IPS-11a (cell line): ENCODE results near the gene KLF6.

Experiments
- H3K4me3 ChIP-seq: one replicate; pipeline ENCODE4 v1.5.1; 2013; ENCODE audit warnings: low read depth, low read length, control low read depth

Gene KLF6

GRCh38 chr10:3775696-3776551 lies 9.1 kb downstream of the KLF6 start:
- no peak overlapping the region for H3K4me3 ChIP-seq

GRCh38 chr10:3774814-3775695 lies 10.0 kb downstream of the KLF6 start:
- H3K4me3 ChIP-seq = no peak overlapping the region

- H3K4me3 ChIP-seq = no peak overlapping the region
These were observed 10.8 kb downstream of the KLF6 start for GRCh38 chr10:3774018-3774813.

- H3K4me3 ChIP-seq = no peak overlapping the region
These were observed 11.5 kb downstream of the KLF6 start for GRCh38 chr10:3773460-3774017.

GRCh38 chr10:3772361-3773171 lies 12.4 kb downstream of the KLF6 start:
- no peak overlapping the region for H3K4me3 ChIP-seq

GRCh38 chr10:3770611-3771110 lies 14.3 kb downstream of the KLF6 start:
- no peak overlapping the region for H3K4me3 ChIP-seq

GRCh38 chr10:3769556-3769955 lies 15.5 kb downstream of the KLF6 start:
- no peak overlapping the region for H3K4me3 ChIP-seq

- H3K4me3 ChIP-seq = no peak overlapping the region
These were observed 18.8 kb downstream of the KLF6 start for GRCh38 chr10:3766046-3766756.

GRCh38 chr10:3765146-3765545 lies 19.9 kb downstream of the KLF6 start:
- H3K4me3 ChIP-seq = no peak overlapping the region

GRCh38 chr10:3764626-3765112 lies 20.3 kb downstream of the KLF6 start:
- H3K4me3 ChIP-seq = no peak overlapping the region

GRCh38 chr10:3763852-3764625 lies 21.0 kb downstream of the KLF6 start:
- H3K4me3 ChIP-seq = no peak overlapping the region

GRCh38 chr10:3763035-3763456 lies 22.0 kb downstream of the KLF6 start:
- no peak overlapping the region for H3K4me3 ChIP-seq

- no peak overlapping the region for H3K4me3 ChIP-seq
These were observed 22.7 kb downstream of the KLF6 start for GRCh38 chr10:3762309-3762708.

GRCh38 chr10:3761904-3762303 lies 23.1 kb downstream of the KLF6 start:
- H3K4me3 ChIP-seq = no peak overlapping the region

GRCh38 chr10:3761021-3761686 lies 23.9 kb downstream of the KLF6 start:
- no peak overlapping the region for H3K4me3 ChIP-seq

- H3K4me3 ChIP-seq = no peak overlapping the region
These were observed 24.9 kb downstream of the KLF6 start for GRCh38 chr10:3760083-3760482.

GRCh38 chr10:3759397-3759796 lies 25.6 kb downstream of the KLF6 start:
- H3K4me3 ChIP-seq = no peak overlapping the region
